ENCODE results near the gene RALBP1. TPM values are rescaled to one million over a fixed set of nuclear protein-coding genes. Genes with fewer than 3 reads are reported as not detected.
A peak's percentile ranks its signal among the peaks of the same experiment; 100 is the strongest.

The RALBP1 gene
- total and polyA plus RNA-seq, 9 of the 15 experiments (the other 6 are each of a cell fraction or from before 2014, with no cell fraction given): 10.9 to 70.0 (median 61.3) TPM

DNA sequence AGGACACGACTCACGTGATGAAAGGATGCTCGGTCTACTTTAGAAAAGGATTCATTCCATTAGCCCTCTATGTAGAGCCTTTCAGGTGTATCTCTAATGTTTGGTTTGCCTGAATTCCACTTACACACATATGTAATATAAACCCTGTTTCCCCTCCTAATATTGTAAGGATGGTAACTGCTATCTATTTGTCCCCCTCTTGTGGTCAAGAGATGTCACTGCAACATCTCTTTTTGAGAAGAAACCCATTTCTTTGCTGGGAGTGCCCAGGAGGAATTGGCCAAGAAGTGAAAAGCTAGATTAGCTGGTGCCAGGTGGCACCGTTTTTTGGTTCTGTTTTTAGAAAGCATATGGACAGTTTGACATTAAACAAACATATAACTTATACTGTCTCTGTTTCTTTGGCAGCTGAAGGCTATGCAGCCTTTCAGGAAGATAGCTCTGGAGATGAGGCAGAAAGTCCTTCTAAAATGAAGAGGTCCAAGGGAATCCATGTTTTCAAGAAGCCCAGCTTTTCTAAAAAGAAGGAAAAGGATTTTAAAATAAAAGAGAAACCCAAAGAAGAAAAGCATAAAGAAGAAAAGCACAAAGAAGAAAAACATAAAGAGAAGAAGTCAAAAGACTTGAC lies 41.2 kb downstream of the RALBP1 start (continued):
- TF ChIP-seq, protein P1, sequence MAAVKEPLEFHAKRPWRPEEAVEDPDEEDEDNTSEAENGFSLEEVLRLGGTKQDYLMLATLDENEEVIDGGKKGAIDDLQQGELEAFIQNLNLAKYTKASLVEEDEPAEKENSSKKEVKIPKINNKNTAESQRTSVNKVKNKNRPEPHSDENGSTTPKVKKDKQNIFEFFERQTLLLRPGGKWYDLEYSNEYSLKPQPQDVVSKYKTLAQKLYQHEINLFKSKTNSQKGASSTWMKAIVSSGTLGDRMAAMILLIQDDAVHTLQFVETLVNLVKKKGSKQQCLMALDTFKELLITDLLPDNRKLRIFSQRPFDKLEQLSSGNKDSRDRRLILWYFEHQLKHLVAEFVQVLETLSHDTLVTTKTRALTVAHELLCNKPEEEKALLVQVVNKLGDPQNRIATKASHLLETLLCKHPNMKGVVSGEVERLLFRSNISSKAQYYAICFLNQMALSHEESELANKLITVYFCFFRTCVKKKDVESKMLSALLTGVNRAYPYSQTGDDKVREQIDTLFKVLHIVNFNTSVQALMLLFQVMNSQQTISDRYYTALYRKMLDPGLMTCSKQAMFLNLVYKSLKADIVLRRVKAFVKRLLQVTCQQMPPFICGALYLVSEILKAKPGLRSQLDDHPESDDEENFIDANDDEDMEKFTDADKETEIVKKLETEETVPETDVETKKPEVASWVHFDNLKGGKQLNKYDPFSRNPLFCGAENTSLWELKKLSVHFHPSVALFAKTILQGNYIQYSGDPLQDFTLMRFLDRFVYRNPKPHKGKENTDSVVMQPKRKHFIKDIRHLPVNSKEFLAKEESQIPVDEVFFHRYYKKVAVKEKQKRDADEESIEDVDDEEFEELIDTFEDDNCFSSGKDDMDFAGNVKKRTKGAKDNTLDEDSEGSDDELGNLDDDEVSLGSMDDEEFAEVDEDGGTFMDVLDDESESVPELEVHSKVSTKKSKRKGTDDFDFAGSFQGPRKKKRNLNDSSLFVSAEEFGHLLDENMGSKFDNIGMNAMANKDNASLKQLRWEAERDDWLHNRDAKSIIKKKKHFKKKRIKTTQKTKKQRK (IDR thresholded peaks at IDR 0.05; ENCODE audit: borderline replicate concordance, low read depth, low read length): no peak
- no peak for TF ChIP-seq SRSF3 (IDR thresholded peaks at IDR 0.05; ENCODE audit: insufficient read depth, low read length)
- no peak for TF ChIP-seq ZFP1 (CRISPR knock-in tag; IDR thresholded peaks at IDR 0.05)
- TF ChIP-seq POLR3G (IDR thresholded peaks at IDR 0.05; ENCODE audit: extremely low read depth, insufficient read length, insufficient replicate concordance): no peak
- TF ChIP-seq, protein P2, sequence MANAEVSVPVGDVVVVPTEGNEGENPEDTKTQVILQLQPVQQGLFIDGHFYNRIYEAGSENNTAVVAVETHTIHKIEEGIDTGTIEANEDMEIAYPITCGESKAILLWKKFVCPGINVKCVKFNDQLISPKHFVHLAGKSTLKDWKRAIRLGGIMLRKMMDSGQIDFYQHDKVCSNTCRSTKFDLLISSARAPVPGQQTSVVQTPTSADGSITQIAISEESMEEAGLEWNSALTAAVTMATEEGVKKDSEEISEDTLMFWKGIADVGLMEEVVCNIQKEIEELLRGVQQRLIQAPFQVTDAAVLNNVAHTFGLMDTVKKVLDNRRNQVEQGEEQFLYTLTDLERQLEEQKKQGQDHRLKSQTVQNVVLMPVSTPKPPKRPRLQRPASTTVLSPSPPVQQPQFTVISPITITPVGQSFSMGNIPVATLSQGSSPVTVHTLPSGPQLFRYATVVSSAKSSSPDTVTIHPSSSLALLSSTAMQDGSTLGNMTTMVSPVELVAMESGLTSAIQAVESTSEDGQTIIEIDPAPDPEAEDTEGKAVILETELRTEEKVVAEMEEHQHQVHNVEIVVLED (CRISPR knock-in tag; IDR thresholded peaks at IDR 0.05): no peak
- TF ChIP-seq ZNF253 (CRISPR knock-in tag; conservative IDR thresholded peaks at IDR 0.05): no peak
- TF ChIP-seq SLC30A9 (CRISPR knock-in tag; IDR thresholded peaks at IDR 0.05): no peak
- TF ChIP-seq, protein P3, sequence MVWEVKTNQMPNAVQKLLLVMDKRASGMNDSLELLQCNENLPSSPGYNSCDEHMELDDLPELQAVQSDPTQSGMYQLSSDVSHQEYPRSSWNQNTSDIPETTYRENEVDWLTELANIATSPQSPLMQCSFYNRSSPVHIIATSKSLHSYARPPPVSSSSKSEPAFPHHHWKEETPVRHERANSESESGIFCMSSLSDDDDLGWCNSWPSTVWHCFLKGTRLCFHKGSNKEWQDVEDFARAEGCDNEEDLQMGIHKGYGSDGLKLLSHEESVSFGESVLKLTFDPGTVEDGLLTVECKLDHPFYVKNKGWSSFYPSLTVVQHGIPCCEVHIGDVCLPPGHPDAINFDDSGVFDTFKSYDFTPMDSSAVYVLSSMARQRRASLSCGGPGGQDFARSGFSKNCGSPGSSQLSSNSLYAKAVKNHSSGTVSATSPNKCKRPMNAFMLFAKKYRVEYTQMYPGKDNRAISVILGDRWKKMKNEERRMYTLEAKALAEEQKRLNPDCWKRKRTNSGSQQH (CRISPR knock-in tag; IDR thresholded peaks at IDR 0.05): no peak
- TF ChIP-seq, protein P4, sequence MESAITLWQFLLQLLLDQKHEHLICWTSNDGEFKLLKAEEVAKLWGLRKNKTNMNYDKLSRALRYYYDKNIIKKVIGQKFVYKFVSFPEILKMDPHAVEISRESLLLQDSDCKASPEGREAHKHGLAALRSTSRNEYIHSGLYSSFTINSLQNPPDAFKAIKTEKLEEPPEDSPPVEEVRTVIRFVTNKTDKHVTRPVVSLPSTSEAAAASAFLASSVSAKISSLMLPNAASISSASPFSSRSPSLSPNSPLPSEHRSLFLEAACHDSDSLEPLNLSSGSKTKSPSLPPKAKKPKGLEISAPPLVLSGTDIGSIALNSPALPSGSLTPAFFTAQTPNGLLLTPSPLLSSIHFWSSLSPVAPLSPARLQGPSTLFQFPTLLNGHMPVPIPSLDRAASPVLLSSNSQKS (CRISPR knock-in tag; IDR thresholded peaks at IDR 0.05): no peak
- TF ChIP-seq NRF1 (conservative IDR thresholded peaks at IDR 0.05 in 1 of 2, IDR thresholded peaks at IDR 0.05 in 1 of 2): peak in 1 of 2 experiments; percentile 10; a peak in 1 of 4 replicates
- TF ChIP-seq HDAC1 (IDR thresholded peaks at IDR 0.05): no peak
- no peak for TF ChIP-seq EHMT2 (IDR thresholded peaks at IDR 0.05)
- TF ChIP-seq STAG1 (CRISPR knock-in tag; IDR thresholded peaks at IDR 0.05; ENCODE audit: borderline replicate concordance): peak; percentile 43; the same call in 1 of the 2 replicates
- TF ChIP-seq ETS2 (tag; IDR thresholded peaks at IDR 0.05; ENCODE audit: borderline replicate concordance, poor library complexity, severe bottlenecking): no peak
- no peak; a peak in 1 of 4 replicates for TF ChIP-seq ARNT (IDR thresholded peaks at IDR 0.05)
- TF ChIP-seq ZNF785 (CRISPR knock-in tag; IDR thresholded peaks at IDR 0.05): no peak
- no peak for TF ChIP-seq MTA2 (IDR thresholded peaks at IDR 0.05; ENCODE audit: low read depth)
- 0 out of 4 replicates have a peak, but pooled peaks of 1 of the 2 experiments have one; percentile 18 for TF ChIP-seq RCOR1 (IDR thresholded peaks at IDR 0.05; ENCODE audit: borderline replicate concordance in 1 of 2, low read depth in 2 of 2, low read length in 2 of 2)
- TF ChIP-seq PHB (CRISPR knock-in tag; IDR thresholded peaks at IDR 0.05): no peak; the same call in 1 of the 2 replicates
- TF ChIP-seq KLF16 (IDR thresholded peaks at IDR 0.05): peak; percentile 41; the same call in 1 of the 2 replicates

Measured in K562 (cell line).